HG03460 (cell line): ENCODE results near the gene KCNT2.
"Not testable (repeated sequence)": the region's sequence is repeated elsewhere in the genome, so short reads cannot be mapped to it uniquely, and the experiment has no call there.

Experiments
- ATAC-seq: cut with Tn5 transposase; IDR thresholded peaks from one replicate; pipeline ENCODE4 v1.9.1; 2021; ENCODE audit not compliant: unreplicated experiment

Gene KCNT2

GRCh38 chr1:196593955-196594354, 14.3 kb downstream of the KCNT2 start:
- ATAC-seq, result no peak

- ATAC-seq, result no peak
Measured at GRCh38 chr1:196590959-196591358, 17.3 kb downstream of the KCNT2 start.

DNA sequence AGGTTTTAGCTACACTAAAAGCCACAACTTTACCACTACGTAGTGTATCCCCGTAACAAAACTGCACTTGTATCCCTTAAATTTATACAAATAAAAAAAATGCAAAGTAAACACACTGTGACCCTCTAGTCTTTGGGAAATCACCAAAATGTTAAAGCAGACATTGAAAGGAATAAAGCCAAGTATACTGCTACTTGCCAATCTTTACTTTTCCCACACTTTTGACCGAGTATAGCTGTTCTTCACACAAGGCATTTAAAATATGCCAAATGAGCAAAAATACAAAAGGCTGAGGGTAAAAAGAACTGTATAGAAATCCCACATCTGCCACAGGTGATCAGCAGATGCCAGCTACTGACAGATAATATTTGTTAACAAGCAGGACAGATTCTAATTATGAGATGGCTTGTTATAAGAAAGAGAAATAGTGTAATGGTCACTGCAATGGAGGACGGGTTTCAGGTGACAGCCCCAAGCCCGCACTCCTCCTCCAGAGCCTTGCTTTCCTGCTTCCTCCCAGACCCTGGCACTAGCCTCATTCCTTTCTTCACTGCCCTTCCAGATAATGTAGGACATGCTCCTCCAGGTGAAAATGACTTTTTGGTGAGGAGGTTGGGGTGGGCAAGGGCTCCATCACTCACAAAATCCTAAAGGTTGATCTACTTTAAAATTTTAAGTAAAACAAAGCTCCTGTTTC, 18.1 kb downstream of the KCNT2 start:
- ATAC-seq, result no peak

DNA sequence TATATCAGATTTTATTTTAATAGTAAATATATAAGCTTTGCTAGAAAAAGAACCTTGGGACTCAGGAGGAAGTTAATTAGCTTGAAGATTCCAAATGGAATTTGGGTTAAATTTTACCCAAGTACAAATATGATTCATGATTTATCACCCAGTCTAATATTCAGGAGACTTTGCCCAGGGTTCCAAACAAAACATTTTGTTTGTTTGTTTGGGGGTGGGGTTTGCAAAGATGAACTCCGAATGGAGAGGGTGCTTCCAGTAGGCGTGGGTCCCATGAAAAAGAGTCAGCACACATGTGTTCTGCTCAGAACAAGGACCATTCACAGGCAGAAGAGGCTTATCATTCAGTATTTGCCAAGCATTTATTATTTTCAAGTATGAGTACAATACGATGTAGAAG, 23.5 kb downstream of the KCNT2 start:
- ATAC-seq, result no peak

DNA sequence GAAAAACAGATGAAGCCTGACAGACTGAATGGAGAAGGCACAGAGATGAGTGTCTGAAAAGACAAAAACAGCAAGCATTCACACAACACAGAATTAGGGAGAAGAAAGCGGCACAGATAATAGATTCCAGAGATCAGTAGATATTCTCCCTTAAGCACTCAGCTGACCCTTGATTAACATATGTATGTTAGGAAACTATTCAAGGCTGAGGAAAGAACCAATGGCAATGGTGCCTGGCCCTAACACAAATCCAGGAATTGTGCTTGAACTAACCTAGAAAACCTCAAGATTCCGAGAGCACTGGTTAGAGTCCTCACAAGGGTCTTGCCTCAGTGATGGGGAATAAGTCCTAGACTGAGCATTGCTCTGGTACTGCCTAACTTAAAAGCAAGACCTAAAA, 30.9 kb downstream of the KCNT2 start:
- no peak for ATAC-seq

GRCh38 chr1:196573226-196573625, 35.0 kb downstream of the KCNT2 start:
- ATAC-seq, result no peak

- no peak for ATAC-seq
Measured at GRCh38 chr1:196567238-196567637, 41.0 kb downstream of the KCNT2 start.

DNA sequence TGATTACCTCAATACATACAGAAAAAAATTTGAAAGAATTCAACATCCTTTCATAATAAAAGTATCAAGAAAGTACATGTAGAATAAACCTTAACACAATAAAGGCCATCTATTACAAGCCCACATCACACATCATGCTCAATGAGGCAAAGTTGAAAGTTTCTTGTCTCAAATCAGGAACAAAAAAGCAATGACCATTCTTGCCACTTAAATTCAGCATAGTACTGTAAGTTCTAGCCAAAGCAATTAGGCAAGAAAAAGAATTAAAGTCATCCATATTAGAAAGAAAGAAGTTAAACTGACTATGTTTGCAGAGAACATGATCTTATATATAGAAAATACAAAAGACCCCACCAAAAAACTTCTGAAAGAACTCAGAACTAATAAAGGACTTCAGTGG, 44.5 kb downstream of the KCNT2 start:
- no peak for ATAC-seq

GRCh38 chr1:196559314-196559713, 48.9 kb downstream of the KCNT2 start:
- no peak for ATAC-seq

- ATAC-seq, result no peak
Measured at GRCh38 chr1:196558411-196558810, 49.8 kb downstream of the KCNT2 start.

- no peak for ATAC-seq
Measured at GRCh38 chr1:196557797-196558196, 50.4 kb downstream of the KCNT2 start.

DNA sequence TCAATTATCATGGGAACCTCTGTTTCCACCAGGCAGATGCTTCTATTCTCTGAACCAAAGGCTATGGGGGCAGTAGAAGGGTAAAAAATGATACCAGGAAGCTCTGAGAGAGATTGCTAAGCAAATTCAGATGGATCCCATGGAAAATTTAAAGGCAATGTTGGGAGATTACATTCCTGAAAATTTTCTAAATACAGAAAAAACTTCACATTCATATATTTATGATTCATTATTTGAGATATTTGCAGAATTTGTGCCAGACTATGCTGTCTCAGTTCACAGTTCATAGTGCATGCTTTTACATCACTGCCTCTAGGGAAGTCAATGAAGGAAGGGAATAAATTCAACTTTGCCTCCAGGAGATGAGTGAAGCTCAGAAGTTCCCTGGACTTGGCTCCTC, 57.5 kb downstream of the KCNT2 start:
- ATAC-seq, result no peak

DNA sequence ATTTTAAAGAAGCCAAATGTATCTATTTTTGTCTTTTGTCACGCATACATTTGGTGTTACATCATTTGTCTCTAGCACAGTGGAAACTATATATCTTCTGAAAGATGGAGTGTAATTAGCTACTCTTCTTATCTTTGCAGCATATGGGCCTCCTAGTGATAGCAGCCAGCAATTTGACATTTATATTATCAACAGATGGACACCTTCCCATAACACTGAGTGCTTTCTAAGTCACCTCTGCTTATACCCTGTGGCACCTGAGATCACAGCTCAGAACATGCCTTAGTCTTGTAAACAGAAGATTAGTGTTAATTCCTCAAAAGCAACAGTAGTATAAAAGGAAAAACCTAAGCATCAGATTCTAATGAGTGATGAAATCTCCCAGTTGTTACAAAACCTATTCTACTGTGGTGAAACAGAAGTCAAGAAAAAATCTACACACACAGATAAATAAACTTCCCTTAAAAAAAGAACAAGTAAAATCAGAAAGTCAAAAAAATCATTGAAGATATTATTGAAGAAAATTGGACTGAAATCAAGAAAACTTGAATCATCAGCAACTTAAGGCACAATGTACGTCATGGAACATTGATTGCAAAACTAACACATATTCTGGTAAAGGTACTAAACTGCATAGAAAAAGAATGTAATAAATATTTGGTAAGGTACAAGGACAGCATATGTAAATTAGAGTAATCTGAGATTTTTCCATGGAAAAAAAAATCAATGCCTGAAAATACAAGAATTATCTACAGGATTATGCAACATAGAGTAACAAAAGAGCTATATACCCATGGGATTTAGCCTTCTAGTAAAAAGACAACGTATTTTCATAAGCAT, 61.7 kb downstream of the KCNT2 start:
- ATAC-seq, result no peak

- no peak for ATAC-seq
Measured at GRCh38 chr1:196545222-196545621, 63.0 kb downstream of the KCNT2 start.

DNA sequence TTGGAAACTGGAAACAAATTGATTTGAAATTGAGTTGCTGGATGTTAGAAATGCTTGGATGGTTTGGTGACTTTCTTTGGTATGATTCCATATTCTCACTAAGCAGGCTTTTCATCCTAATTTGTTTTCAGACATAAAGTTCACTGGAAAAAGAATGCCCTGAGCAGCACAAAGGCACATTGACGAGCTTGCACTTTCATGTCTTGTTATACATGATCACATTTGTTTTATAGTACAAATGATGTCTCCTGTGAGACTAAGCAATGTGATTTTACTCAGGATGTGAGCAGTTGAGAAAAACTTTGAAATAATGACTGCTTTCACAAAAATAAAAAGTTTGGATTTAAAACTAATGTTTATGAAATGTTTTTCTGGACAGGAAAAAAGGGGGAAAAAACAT, 63.6 kb downstream of the KCNT2 start:
- ATAC-seq, result no peak

GRCh38 chr1:196543833-196544232, 64.4 kb downstream of the KCNT2 start:
- no peak for ATAC-seq

DNA sequence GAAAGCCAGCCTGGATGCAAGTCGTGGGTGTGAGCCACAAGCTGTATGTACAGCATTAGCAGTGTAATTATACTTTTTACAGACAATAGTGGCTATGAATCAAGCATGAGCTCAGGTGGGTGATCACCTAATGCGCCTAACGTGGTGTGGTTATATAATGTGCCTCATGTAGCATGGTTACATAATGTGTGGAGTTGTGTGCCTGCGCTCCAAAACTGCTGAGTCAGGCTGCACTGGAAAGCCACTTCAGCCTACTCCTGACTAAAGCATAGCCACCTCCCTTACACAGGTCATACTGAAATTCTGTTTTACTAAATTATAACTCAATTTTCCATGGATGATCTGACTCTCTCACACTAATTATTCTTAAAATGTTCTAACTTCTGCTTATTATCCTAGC, 69.8 kb downstream of the KCNT2 start:
- no peak for ATAC-seq

GRCh38 chr1:196535727-196536126, 72.5 kb downstream of the KCNT2 start:
- ATAC-seq, result no peak

DNA sequence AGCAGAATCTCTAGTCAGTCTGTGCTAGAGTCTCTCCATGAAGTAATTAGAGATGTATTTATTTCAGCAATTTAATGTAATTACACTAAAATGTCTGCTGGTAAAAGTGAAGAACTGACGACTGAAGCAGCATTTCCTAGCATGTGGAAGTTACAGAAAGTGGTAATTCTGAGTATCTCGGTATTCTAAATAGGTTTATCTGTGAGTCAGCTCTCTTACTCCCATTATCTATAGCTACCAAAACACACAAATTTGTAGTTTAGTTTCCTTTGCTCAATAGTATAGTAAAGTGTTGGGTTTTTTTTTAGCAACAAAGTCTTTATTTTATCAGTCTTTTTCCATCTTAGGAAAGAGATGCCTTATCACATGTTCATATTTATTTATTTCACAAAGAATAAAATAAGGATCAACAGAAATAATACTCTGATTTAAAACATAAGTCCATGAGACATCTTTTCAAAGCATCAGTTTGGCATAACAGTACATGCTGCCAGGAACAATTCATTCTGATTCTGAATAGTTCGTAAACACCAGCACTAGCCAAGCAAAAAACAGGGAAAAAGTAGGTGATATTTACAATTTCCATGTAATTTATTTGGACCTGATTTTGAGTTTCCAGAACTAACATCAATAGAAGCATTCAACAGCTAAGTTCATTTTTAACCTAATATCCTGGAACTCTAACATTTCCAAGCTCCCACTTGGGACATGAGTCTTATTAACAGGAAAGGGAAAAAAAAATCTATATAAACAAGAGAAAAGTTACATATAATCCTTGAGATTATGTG, 76.3 kb downstream of the KCNT2 start:
- no peak for ATAC-seq

- ATAC-seq, result no peak
Measured at GRCh38 chr1:196527919-196528318, 80.3 kb downstream of the KCNT2 start.

- ATAC-seq, result not testable (repeated sequence)
Measured at GRCh38 chr1:196522574-196523345, 85.5 kb downstream of the KCNT2 start.
